Astrocyte of the spinal cord (primary cell): ENCODE measurements around the gene GOLGA5.
"Not testable (repeated sequence)": the region's sequence is repeated elsewhere in the genome, so short reads cannot be mapped to it uniquely, and the experiment has no call there.

Source experiments
- DNase-seq: peaks from one replicate; pipeline ENCODE4 v3.0.0; 2011; ENCODE audit warnings: low read depth, low spot score
- H3K4me3 ChIP-seq: 2 replicates; pipeline ENCODE4 v1.5.1; 2011; ENCODE audit warnings: low read depth, mild to moderate bottlenecking, low read length, moderate library complexity
- CTCF ChIP-seq: IDR thresholded peaks from 2 replicates; pipeline ENCODE4 v1.5.1; 2012; ENCODE audit warnings: low read depth, mild to moderate bottlenecking, low read length, inconsistent platforms
- in situ Hi-C: cut with HindIII; loops from 2 replicates; pipeline ENCODE4 v1.10.0; 2017; ENCODE audit warnings: low sequenced_read_pairs

The GOLGA5 gene

GRCh38 chr14:92760524-92760805, 33.6 kb upstream of the GOLGA5 start:
- in situ Hi-C loops: no loop called here
- TF ChIP-seq CTCF: no peak
- H3K4me3 ChIP-seq: no peak overlapping the region
- no peak for DNase-seq

GRCh38 chr14:92763666-92764631, 30.2 kb upstream of the GOLGA5 start:
- H3K4me3 ChIP-seq, DNase-seq, in situ Hi-C loops: not testable (repeated sequence)

GRCh38 chr14:92768236-92768635, 25.9 kb upstream of the GOLGA5 start:
- DNase-seq, in situ Hi-C loops, H3K4me3 ChIP-seq: not testable (repeated sequence)

GRCh38 chr14:92768795-92769194, 25.3 kb upstream of the GOLGA5 start:
- no peak for TF ChIP-seq CTCF
- in situ Hi-C loops: no loop called here
- no peak overlapping the region for H3K4me3 ChIP-seq
- no peak for DNase-seq

- no peak for DNase-seq
- H3K4me3 ChIP-seq: no peak overlapping the region
- TF ChIP-seq CTCF: no peak
- in situ Hi-C loops: no loop called here
Observed at GRCh38 chr14:92770484-92770883, 23.6 kb upstream of the GOLGA5 start.

GRCh38 chr14:92774572-92774971, 19.5 kb upstream of the GOLGA5 start:
- no peak for TF ChIP-seq CTCF
- in situ Hi-C loops: no loop called here
- DNase-seq: no peak
- H3K4me3 ChIP-seq: no peak overlapping the region

GRCh38 chr14:92775292-92775691, 18.8 kb upstream of the GOLGA5 start:
- DNase-seq, H3K4me3 ChIP-seq, in situ Hi-C loops: not testable (repeated sequence)

- DNase-seq, in situ Hi-C loops, H3K4me3 ChIP-seq: not testable (repeated sequence)
Observed at GRCh38 chr14:92778868-92779565, 15.1 kb upstream of the GOLGA5 start.
